Left ventricle myocardium superior (tissue), 1 donor: ENCODE results near the gene WWTR1. TPM values are rescaled to one million over a fixed set of nuclear protein-coding genes. Genes with fewer than 3 reads are reported as not detected.

ENCODE experiments used
- ATAC-seq: fragments of 200-7000 bp; cut with Tn5 transposase; one replicate; pipeline ENCODE4 v1.9.1; 2020; ENCODE audit warnings: mild to moderate bottlenecking, moderate library complexity
- DNase-seq: peaks from one replicate; pipeline ENCODE4 v3.0.0-alpha.2; 2020
- intact Hi-C: fragments of 100-400 bp; cut with micrococcal nuclease; formaldehyde crosslinking; loops from one replicate; pipeline ENCODE4 v1.11.0; 2022
- total RNA-seq: library from RNA; stranded (reverse); fragmentation: NEBNext Ultra II Directional; extraction: Animal tissue kit (Norgen Biotek cat#: 25700); gene quantifications from one replicate; pipeline ENCODE4 v1.2.1, GENCODE V29; 2021
- donor health status: DM: no; HTN: yes; CAD: no; lungs with severe emphysema.

The WWTR1 gene
- total RNA-seq, 1 donor from 2014 or later = 40.0 TPM

GRCh38 chr3:149605902-149606301 lies 51.9 kb downstream of the WWTR1 start:
- intact Hi-C loops = no loop called here
- no peak for ATAC-seq

GRCh38 chr3:149604125-149604875 lies 53.5 kb downstream of the WWTR1 start:
- intact Hi-C loops = no loop called here
- ATAC-seq = peak; percentile 26
- no peak for DNase-seq

More at GRCh38 chr3:149605902-149606301, 51.9 kb downstream of the WWTR1 start:
- no peak for DNase-seq

- no peak for ATAC-seq
- DNase-seq = no peak
- intact Hi-C loops = no loop called here
These were observed 54.4 kb downstream of the WWTR1 start for GRCh38 chr3:149603126-149604074.

GRCh38 chr3:149600634-149601033 lies 57.2 kb downstream of the WWTR1 start:
- intact Hi-C loops = no loop called here
- DNase-seq (no peak), ATAC-seq (no peak)

- intact Hi-C loops = loop anchor here (10.0 kb wide), 1 partner anchor 56 kb away; the partner anchor contains the start of gene WWTR1
- DNase-seq = peak; percentile 35
- ATAC-seq = peak; percentile 79
These were observed 58.6 kb downstream of the WWTR1 start for GRCh38 chr3:149599236-149599635.

GRCh38 chr3:149596134-149596770 lies 61.6 kb downstream of the WWTR1 start:
- intact Hi-C loops = loop anchor here (10.0 kb wide), 1 partner anchor 59 kb away; the partner anchor contains the start of gene WWTR1
- ATAC-seq (no peak), DNase-seq (no peak)

GRCh38 chr3:149593418-149594160 lies 64.2 kb downstream of the WWTR1 start:
- ATAC-seq (no peak), DNase-seq (no peak)
- intact Hi-C loops = loop anchor here (10.0 kb wide), 1 partner anchor 61 kb away; the partner anchor contains the start of gene WWTR1

- ATAC-seq (peak; percentile 92), DNase-seq (peak; percentile 51)
- intact Hi-C loops = loop anchor here (10.0 kb wide), 1 partner anchor 62 kb away; the partner anchor contains the start of gene WWTR1
These were observed 65.0 kb downstream of the WWTR1 start for GRCh38 chr3:149592758-149593240.

- ATAC-seq (peak; percentile 4), DNase-seq (no peak)
- intact Hi-C loops = loop anchor here (10.0 kb wide), 1 partner anchor 64 kb away; the partner anchor contains the start of gene WWTR1
These were observed 67.0 kb downstream of the WWTR1 start for GRCh38 chr3:149590691-149591441.

- no peak for ATAC-seq
- DNase-seq = no peak
- intact Hi-C loops = no loop called here
These were observed 68.5 kb downstream of the WWTR1 start for GRCh38 chr3:149589332-149589731.

- intact Hi-C loops = no loop called here
- DNase-seq = no peak
- peak; percentile 18 for ATAC-seq
These were observed 68.9 kb downstream of the WWTR1 start for GRCh38 chr3:149588909-149589308.

- ATAC-seq = no peak
- intact Hi-C loops = no loop called here
- DNase-seq = no peak
These were observed 70.4 kb downstream of the WWTR1 start for GRCh38 chr3:149587383-149587782.

GRCh38 chr3:149586871-149587270 lies 71.0 kb downstream of the WWTR1 start:
- intact Hi-C loops = no loop called here
- no peak for ATAC-seq
- no peak for DNase-seq

GRCh38 chr3:149585401-149585726 lies 72.5 kb downstream of the WWTR1 start:
- no peak for DNase-seq
- ATAC-seq = no peak
- intact Hi-C loops = no loop called here

- ATAC-seq (peak; percentile 23), DNase-seq (no peak)
- intact Hi-C loops = no loop called here
These were observed 73.7 kb downstream of the WWTR1 start for GRCh38 chr3:149583921-149584635.

GRCh38 chr3:149582395-149582794 lies 75.4 kb downstream of the WWTR1 start:
- intact Hi-C loops = no loop called here
- no peak for DNase-seq
- ATAC-seq = no peak

- ATAC-seq = peak; percentile 75
- DNase-seq = no peak
- intact Hi-C loops = no loop called here
These were observed 76.0 kb downstream of the WWTR1 start for GRCh38 chr3:149581681-149582370.
